OCI-LY3 (cell line): ENCODE measurements around the gene PDPN.

Source experiments
- H2AFZ ChIP-seq: fragments of 200-600, 300-600 bp; shearing (Covaris generic); 2 replicates; pipeline ENCODE4 v1.6.0; 2014; ENCODE audit warnings: antibody characterized with exemption, low read depth, low read length
- H3K27ac ChIP-seq: fragments of 200-600, 300-600 bp; sonication (generic); 2 replicates; pipeline ENCODE4 v1.5.1; 2014; ENCODE audit warnings: mild to moderate bottlenecking, low read length, moderate library complexity, mixed read lengths
- H3K27me3 ChIP-seq: fragments of 200-600, 300-600 bp; sonication (generic); 2 replicates; pipeline ENCODE4 v1.6.1; 2014; ENCODE audit warnings: low read depth, low read length, mixed read lengths
- H3K36me3 ChIP-seq: fragments of 200-600, 300-600 bp; sonication (generic); replicated peaks from 2 replicates; pipeline ENCODE3; 2014; ENCODE audit warnings: low read depth, low read length, mixed read lengths
- H3K4me1 ChIP-seq: fragments of 300-600, 200-600 bp; sonication (generic); 2 replicates; pipeline ENCODE4 v1.6.1; 2014; ENCODE audit warnings: low read length, mixed read lengths
- H3K4me2 ChIP-seq: fragments of 200-600, 300-600 bp; sonication (generic); 2 replicates; pipeline ENCODE4 v1.6.1; 2014; ENCODE audit warnings: low read length, mixed read lengths
- H3K4me3 ChIP-seq: fragments of 300-600, 200-600 bp; sonication (generic); 2 replicates; pipeline ENCODE4 v1.5.1; 2014; ENCODE audit warnings: antibody characterized with exemption, mild to moderate bottlenecking, low read length, moderate library complexity
- H3K79me2 ChIP-seq: fragments of 300-600, 200-600 bp; shearing (Covaris generic); 2 replicates; pipeline ENCODE4 v1.6.1; 2014; ENCODE audit warnings: mild to moderate bottlenecking, low read length, mixed read lengths
- H3K9ac ChIP-seq: fragments of 300-600, 200-600 bp; shearing (Covaris generic); 2 replicates; pipeline ENCODE4 v1.6.0; 2014; ENCODE audit warnings: mild to moderate bottlenecking, low read length, moderate library complexity
- H3K9me3 ChIP-seq: fragments of 200-600, 300-600 bp; shearing (Covaris generic); 2 replicates; pipeline ENCODE4 v1.6.1; 2014; ENCODE audit warnings: low read length, mixed read lengths; ENCODE audit not compliant: insufficient read depth
- H4K20me1 ChIP-seq: fragments of 200-600, 300-600 bp; sonication (generic); 2 replicates; pipeline ENCODE4 v1.6.1; 2016; ENCODE audit warnings: low read length, mixed read lengths; ENCODE audit not compliant: insufficient read depth
- CTCF ChIP-seq: fragments of 200-600, 300-600 bp; sonication (generic); IDR thresholded peaks from 2 replicates; pipeline ENCODE4 v1.5.1; 2014; ENCODE audit warnings: antibody characterized with exemption, low read length, low read depth
- EZH2phosphoT487 ChIP-seq: fragments of 200-600 bp; shearing (Covaris generic); IDR thresholded peaks from 2 replicates; pipeline ENCODE4 v1.6.1; 2018; ENCODE audit warnings: antibody characterized with exemption, mixed run types, low read depth

PDPN gene

DNA sequence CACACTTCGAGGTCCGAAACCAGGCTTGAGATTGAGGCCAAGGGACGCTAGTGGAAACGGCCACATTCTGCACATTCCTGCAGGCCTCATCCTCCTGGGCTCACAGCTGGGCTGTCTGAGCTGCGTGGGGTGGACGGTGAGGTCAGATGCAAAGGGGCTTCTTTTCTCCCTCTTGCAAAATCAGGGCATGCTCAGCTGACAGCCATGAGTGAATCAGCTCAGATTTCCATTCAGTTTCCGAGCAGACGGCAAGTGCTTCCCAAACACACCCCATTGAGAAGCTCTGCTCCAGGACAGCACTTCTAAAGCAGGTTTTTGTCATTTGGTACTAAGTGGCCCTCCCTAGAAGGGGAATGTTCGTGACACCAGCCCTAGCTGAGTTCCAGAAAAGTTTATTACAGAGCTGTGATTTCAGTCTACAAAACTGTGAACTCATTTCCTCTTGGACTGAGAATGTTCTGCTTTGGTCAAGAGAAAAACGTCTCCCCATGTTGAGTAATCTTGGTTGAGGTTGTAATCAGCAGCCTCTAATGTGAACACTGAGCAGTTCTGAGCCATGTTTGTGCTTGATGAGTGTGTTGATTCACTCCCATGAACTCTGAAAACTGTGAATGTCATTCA, 10.0 kb downstream of the PDPN start:
- H3K9ac ChIP-seq: no peak overlapping the region
- H3K27ac ChIP-seq: no peak overlapping the region

DNA sequence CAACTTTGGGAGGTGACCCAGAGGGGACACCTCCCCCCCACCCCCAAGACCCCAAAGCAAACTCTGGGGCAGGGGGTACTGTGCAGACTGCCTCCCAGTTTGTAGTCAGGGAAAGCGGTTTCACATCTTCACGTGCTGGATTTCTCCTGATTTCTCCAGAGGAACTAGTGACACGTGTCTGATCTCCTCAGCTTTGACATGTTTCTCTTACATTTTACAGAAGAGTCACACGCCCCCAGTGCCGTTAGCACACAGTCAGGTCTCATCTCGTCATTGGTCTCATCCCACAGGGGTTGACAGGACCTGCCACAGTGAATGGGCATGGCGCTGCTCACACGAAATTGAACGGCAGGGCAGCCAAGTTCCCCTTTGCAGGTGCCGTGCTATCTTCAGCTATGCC, 11.8 kb downstream of the PDPN start:
- Histone ChIP-seq H3K9me3 (no peaks in the 10 kb centered on the region), H3K36me3 (no peaks in the 10 kb centered on the region), H3K27me3 (no peaks in the 10 kb centered on the region), H3K4me2 (no peak overlapping the region), H3K79me2 (no peaks in the 10 kb centered on the region), H3K4me3 (no peak overlapping the region), H2AFZ (no peak overlapping the region), H4K20me1 (no peaks in the 10 kb centered on the region), H3K9ac (no peak overlapping the region), H3K27ac (no peak overlapping the region), H3K4me1 (no peaks in the 10 kb centered on the region)
- TF ChIP-seq CTCF: no peak
- TF ChIP-seq EZH2phosphoT487: no peak

More for the DNA sequence above, 10.0 kb downstream of the PDPN start:
- no peak overlapping the region for H3K4me3 ChIP-seq
- H3K9me3 ChIP-seq: no peaks in the 10 kb centered on the region
- H3K27me3 ChIP-seq: no peaks in the 10 kb centered on the region
- H3K4me1 ChIP-seq: no peaks in the 10 kb centered on the region
- TF ChIP-seq EZH2phosphoT487 (no peak), CTCF (no peak)
- no peak overlapping the region for H3K4me2 ChIP-seq
- no peak overlapping the region for H2AFZ ChIP-seq
- no peaks in the 10 kb centered on the region for H3K79me2 ChIP-seq
- H4K20me1 ChIP-seq: no peaks in the 10 kb centered on the region
- H3K36me3 ChIP-seq: no peaks in the 10 kb centered on the region

GRCh38 chr1:13597166-13597565, 13.5 kb downstream of the PDPN start:
- no peak overlapping the region for H3K9ac ChIP-seq
- H3K27ac ChIP-seq: no peak overlapping the region
- no peak overlapping the region for H3K4me2 ChIP-seq
- no peaks in the 10 kb centered on the region for H4K20me1 ChIP-seq
- H2AFZ ChIP-seq: no peak overlapping the region
- no peaks in the 10 kb centered on the region for H3K9me3 ChIP-seq
- no peak overlapping the region for H3K4me3 ChIP-seq
- H3K27me3 ChIP-seq: no peaks in the 10 kb centered on the region
- H3K79me2 ChIP-seq: no peaks in the 10 kb centered on the region
- TF ChIP-seq CTCF: no peak
- TF ChIP-seq EZH2phosphoT487: no peak
- H3K36me3 ChIP-seq: no peaks in the 10 kb centered on the region
- no peaks in the 10 kb centered on the region for H3K4me1 ChIP-seq

GRCh38 chr1:13600762-13601453, 17.3 kb downstream of the PDPN start:
- H3K27me3 ChIP-seq: no peaks in the 10 kb centered on the region
- no peak overlapping the region for H3K9ac ChIP-seq
- no peak for TF ChIP-seq CTCF
- no peak for TF ChIP-seq EZH2phosphoT487
- no peak overlapping the region for H3K4me2 ChIP-seq
- no peaks in the 10 kb centered on the region for H3K9me3 ChIP-seq
- no peaks in the 10 kb centered on the region for H3K36me3 ChIP-seq
- H2AFZ ChIP-seq: no peak overlapping the region
- no peaks in the 10 kb centered on the region for H3K79me2 ChIP-seq
- no peaks in the 10 kb centered on the region for H3K4me1 ChIP-seq
- H4K20me1 ChIP-seq: no peaks in the 10 kb centered on the region
- no peak overlapping the region for H3K4me3 ChIP-seq
- H3K27ac ChIP-seq: no peak overlapping the region
